Parathyroid adenoma (tissue), 2 donors: ENCODE data around the gene WIZ.

Source experiments
- H2AFZ ChIP-seq: fragments of 300-600 bp; sonication (generic); one replicate; pipeline ENCODE4 v1.7.0; 2017; ENCODE audit warnings: antibody characterized with exemption, mild to moderate bottlenecking
- H3K27ac ChIP-seq: fragments of 300-600 bp; sonication (generic); one replicate; pipeline ENCODE4 v1.7.0; 2017
- H3K27me3 ChIP-seq: fragments of 300-600 bp; sonication (generic); one replicate; pipeline ENCODE4 v1.7.0; 2017; ENCODE audit warnings: low read length; ENCODE audit not compliant: control insufficient read depth, insufficient read depth
- H3K36me3 ChIP-seq: fragments of 300-600 bp; sonication (generic); one replicate; pipeline ENCODE4 v1.7.0; 2017; ENCODE audit warnings: low read length; ENCODE audit not compliant: control insufficient read depth, insufficient read depth
- H3K4me1 ChIP-seq: fragments of 300-600 bp; sonication (generic); one replicate; pipeline ENCODE4 v1.7.0; 2017; ENCODE audit warnings: control low read depth
- H3K4me2 ChIP-seq: fragments of 300-600 bp; sonication (generic); one replicate; pipeline ENCODE4 v1.7.0; 2017; ENCODE audit warnings: low read length
- H3K4me3 ChIP-seq: fragments of 300-600 bp; sonication (generic); one replicate; pipeline ENCODE4 v1.7.0; 2017; ENCODE audit warnings: low read depth, low read length
- H3K79me2 ChIP-seq: fragments of 300-600 bp; sonication (generic); one replicate; pipeline ENCODE4 v1.7.0; 2017; ENCODE audit warnings: control low read depth
- H3K9ac ChIP-seq: fragments of 300-600 bp; sonication (generic); one replicate; pipeline ENCODE4 v1.7.0; 2017; ENCODE audit warnings: mild to moderate bottlenecking
- H3K9me3 ChIP-seq: fragments of 300-600 bp; sonication (generic); one replicate; pipeline ENCODE4 v1.7.0; 2017; ENCODE audit warnings: low read length; ENCODE audit not compliant: control insufficient read depth
- TF ChIP-seq, protein P1 (sequence below): fragments of 300-600 bp; sonication (generic); IDR thresholded peaks from one replicate; pipeline ENCODE4 v1.7.0; 2017; ENCODE audit warnings: antibody characterized with exemption, mild to moderate bottlenecking
- donor health status: primary hyperparathyroidism.

WIZ gene

GRCh38 chr19:15424121-15424520, 25.6 kb downstream of the WIZ start:
- TF ChIP-seq, protein P1, sequence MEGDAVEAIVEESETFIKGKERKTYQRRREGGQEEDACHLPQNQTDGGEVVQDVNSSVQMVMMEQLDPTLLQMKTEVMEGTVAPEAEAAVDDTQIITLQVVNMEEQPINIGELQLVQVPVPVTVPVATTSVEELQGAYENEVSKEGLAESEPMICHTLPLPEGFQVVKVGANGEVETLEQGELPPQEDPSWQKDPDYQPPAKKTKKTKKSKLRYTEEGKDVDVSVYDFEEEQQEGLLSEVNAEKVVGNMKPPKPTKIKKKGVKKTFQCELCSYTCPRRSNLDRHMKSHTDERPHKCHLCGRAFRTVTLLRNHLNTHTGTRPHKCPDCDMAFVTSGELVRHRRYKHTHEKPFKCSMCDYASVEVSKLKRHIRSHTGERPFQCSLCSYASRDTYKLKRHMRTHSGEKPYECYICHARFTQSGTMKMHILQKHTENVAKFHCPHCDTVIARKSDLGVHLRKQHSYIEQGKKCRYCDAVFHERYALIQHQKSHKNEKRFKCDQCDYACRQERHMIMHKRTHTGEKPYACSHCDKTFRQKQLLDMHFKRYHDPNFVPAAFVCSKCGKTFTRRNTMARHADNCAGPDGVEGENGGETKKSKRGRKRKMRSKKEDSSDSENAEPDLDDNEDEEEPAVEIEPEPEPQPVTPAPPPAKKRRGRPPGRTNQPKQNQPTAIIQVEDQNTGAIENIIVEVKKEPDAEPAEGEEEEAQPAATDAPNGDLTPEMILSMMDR, result no peak
- Histone ChIP-seq H3K27me3 (no peaks in the 10 kb centered on the region), H3K4me1 (peaks cover 3% of the 10 kb centered on the region), H2AFZ (no peak overlapping the region), H3K9me3 (no peaks in the 10 kb centered on the region), H3K36me3 (no peaks in the 10 kb centered on the region), H3K27ac (no peak overlapping the region), H3K4me3 (no peak overlapping the region), H3K79me2 (no peaks in the 10 kb centered on the region), H3K9ac (no peak overlapping the region), H3K4me2 (no peak overlapping the region)

GRCh38 chr19:15423130-15423529, 26.6 kb downstream of the WIZ start:
- Histone ChIP-seq H3K27ac (no peak overlapping the region), H3K9ac (no peak overlapping the region), H3K79me2 (peaks cover 5% of the 10 kb centered on the region), H3K36me3 (no peaks in the 10 kb centered on the region), H3K27me3 (no peaks in the 10 kb centered on the region), H2AFZ (no peak overlapping the region), H3K4me1 (peaks cover 3% of the 10 kb centered on the region), H3K4me2 (no peak overlapping the region), H3K9me3 (no peaks in the 10 kb centered on the region), H3K4me3 (no peak overlapping the region)
- TF ChIP-seq, protein P1, result no peak

DNA sequence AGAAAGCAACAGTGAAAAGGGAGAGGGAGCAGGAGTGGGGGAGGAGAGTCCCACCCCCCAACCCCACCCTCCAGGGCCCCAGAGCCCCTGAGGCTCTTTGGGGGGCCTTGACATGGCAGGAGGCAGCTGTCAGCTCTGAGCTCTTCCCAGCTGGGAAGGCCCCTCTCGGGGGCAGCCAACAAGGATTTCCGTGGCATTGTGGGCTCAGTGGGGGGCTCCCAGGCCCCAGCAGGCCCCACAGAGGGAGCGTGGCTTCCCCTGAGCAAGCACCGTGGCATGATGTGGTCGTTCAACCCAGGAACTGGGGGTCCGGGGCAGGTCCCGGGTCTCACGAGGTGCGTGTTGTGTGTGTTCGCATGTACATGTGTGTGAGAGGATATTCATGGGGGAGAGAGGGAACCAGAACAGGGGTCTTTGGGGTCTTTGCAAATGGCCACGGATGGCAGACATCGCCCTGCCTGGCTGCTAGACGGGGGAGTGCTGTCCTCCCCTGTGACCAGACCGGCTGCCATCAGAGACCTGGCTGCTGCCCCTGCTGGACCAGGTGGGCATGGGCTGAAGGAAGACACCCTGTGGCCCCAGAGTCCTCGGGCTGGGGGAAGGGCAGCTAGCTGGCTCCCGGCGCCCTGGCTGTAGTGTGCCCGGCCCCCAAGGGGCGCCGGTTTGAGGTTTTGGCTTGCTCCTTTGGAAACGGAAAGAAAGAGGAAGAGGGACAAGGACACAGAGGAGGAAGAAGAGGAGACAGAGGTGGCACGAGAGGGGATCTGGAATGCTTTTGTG, 27.3 kb downstream of the WIZ start:
- no peak overlapping the region for H3K4me2 ChIP-seq
- no peak overlapping the region for H2AFZ ChIP-seq
- H3K4me1 ChIP-seq, result peaks cover 7% of the 10 kb centered on the region
- TF ChIP-seq, protein P1, result no peak
- no peak overlapping the region for H3K4me3 ChIP-seq
- no peaks in the 10 kb centered on the region for H3K27me3 ChIP-seq
- no peaks in the 10 kb centered on the region for H3K9me3 ChIP-seq
- H3K79me2 ChIP-seq, result peaks cover 12% of the 10 kb centered on the region
- no peak overlapping the region for H3K9ac ChIP-seq
- no peak overlapping the region for H3K27ac ChIP-seq
- no peaks in the 10 kb centered on the region for H3K36me3 ChIP-seq

DNA sequence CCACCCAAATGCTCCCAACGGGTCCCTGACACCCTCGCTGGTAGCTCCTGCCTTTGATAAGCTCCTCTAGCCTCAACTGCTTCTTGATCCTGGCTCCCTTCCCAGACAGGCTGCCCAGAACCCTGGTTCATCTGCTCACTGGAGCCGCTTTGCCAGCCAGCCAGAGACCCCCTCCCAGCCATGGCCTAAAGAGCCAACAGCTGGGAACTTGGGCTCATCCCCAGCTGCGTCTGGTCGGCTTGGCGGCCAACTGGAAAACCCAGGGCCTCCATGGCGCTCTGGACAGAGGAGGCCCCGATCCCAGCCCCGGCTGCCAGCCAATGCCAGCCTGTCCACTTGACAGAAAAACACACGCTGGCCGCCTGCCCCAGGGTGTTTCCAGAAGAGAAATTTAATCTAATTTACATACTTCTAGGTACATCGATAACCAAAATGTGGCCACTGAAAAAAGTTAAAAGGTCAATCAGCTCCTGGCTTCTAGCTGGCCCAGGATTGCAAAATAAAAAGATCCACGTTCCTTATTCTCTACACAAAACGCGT, 28.0 kb downstream of the WIZ start:
- Histone ChIP-seq H2AFZ (no peak overlapping the region), H3K4me3 (no peak overlapping the region), H3K27ac (no peak overlapping the region), H3K4me2 (no peak overlapping the region), H3K9me3 (no peaks in the 10 kb centered on the region), H3K4me1 (peaks cover 10% of the 10 kb centered on the region), H3K27me3 (no peaks in the 10 kb centered on the region), H3K36me3 (no peaks in the 10 kb centered on the region), H3K79me2 (peaks cover 19% of the 10 kb centered on the region), H3K9ac (no peak overlapping the region)
- TF ChIP-seq, protein P1, result no peak
